Stimulated activated CD8-positive, alpha-beta memory T cell treated with anti-CD3 and anti-CD28 coated beads, Interleukin-12 subunit alpha, Interleukin-12 subunit beta, amount 100 ng/mL, for 4 hours (primary cell): ENCODE data around the gene MFSD11.
A peak's percentile ranks its signal among the peaks of the same experiment; 100 is the strongest.
"Not testable (repeated sequence)": the region's sequence is repeated elsewhere in the genome, so short reads cannot be mapped to it uniquely, and the experiment has no call there.

Experiments used
- DNase-seq: peaks from one replicate; pipeline ENCODE4 v3.0.0-alpha.2; 2020; ENCODE audit warnings: low read depth

The MFSD11 gene

GRCh38 chr17:76737676-76738467 is at the start of gene MFSD11:
MFSD11 (plus strand) TSS chr17:76738119; CDS start chr17:76738353, 234 bp downstream.
- DNase-seq: peak; percentile 90

GRCh38 chr17:76688165-76688622 is 49.7 kb upstream of the MFSD11 start:
- DNase-seq: no peak

GRCh38 chr17:76689859-76690258 is 48.1 kb upstream of the MFSD11 start:
- DNase-seq: no peak

- DNase-seq: no peak
These were observed 47.2 kb upstream of the MFSD11 start for GRCh38 chr17:76690596-76691280.

- no peak for DNase-seq
These were observed 46.3 kb upstream of the MFSD11 start for GRCh38 chr17:76691379-76692191.

GRCh38 chr17:76695059-76695831 is 42.7 kb upstream of the MFSD11 start:
- no peak for DNase-seq

- DNase-seq: no peak
These were observed 40.9 kb upstream of the MFSD11 start for GRCh38 chr17:76696763-76697701.

- no peak for DNase-seq
These were observed 40.0 kb upstream of the MFSD11 start for GRCh38 chr17:76697702-76698465.

GRCh38 chr17:76698466-76698977 is 39.4 kb upstream of the MFSD11 start:
- not testable (repeated sequence) for DNase-seq

- no peak for DNase-seq
These were observed 37.7 kb upstream of the MFSD11 start for GRCh38 chr17:76700270-76700616.

- DNase-seq: no peak
These were observed 37.1 kb upstream of the MFSD11 start for GRCh38 chr17:76700617-76701470.

GRCh38 chr17:76701471-76701967 is 36.4 kb upstream of the MFSD11 start:
- DNase-seq: no peak

- no peak for DNase-seq
These were observed 35.8 kb upstream of the MFSD11 start for GRCh38 chr17:76702076-76702475.

- no peak for DNase-seq
These were observed 34.8 kb upstream of the MFSD11 start for GRCh38 chr17:76702941-76703637.

GRCh38 chr17:76704805-76705204 is 33.1 kb upstream of the MFSD11 start:
- DNase-seq: no peak

- no peak for DNase-seq
These were observed 31.1 kb upstream of the MFSD11 start for GRCh38 chr17:76706817-76707216.

GRCh38 chr17:76707985-76708807 is 29.7 kb upstream of the MFSD11 start:
- DNase-seq: no peak
